ENCODE measurements around the gene HMX3. TPM values are rescaled to one million over a fixed set of nuclear protein-coding genes. Genes with fewer than 3 reads are reported as not detected.
A peak's percentile ranks its signal among the peaks of the same experiment; 100 is the strongest.

HMX3 gene
- total RNA-seq, 6 experiments from 2014 or later, result not detected

DNA sequence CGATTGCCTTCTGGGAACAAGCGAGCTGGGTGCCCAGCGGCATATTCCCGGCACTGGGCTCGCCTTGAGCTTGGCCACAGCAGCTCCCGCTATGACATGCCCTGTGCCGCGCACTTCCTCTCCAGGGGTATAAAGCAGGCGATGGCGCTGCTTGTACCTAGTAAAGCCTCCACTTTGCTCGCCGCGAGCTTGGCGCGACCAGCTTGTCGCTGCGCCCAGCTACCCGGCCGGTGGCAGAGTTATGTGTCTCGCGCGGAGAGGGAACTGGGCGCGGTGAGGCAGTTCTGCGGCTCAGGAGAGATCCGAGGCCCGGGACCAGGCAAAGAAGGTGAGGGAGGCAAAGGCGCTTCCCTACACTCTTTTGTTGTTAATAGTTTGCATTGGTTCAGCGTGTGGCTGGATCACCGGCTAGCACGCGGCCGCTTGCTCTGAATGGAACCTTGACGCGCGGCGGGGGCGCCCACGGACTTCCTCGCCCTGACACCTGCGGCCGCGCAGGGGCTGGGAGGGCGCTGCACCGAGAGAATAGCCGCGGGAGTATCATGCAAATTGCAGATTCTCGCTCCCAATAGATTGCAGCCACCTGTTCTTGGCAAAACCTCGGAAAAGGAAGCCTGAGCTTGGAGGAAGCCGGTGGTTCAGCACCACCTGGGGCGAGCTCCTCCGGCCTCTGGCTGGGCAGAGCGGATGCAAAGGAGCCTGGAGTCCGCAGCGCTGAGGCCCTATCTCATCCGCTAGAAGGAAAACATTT, 15.4 kb downstream of the HMX3 start:
- H3K9me3 Mint-ChIP-seq, result no peaks in the 10 kb centered on the region
- no peak overlapping the region for H3K4me3 Mint-ChIP-seq
- no peak for TF ChIP-seq CTCF (IDR thresholded peaks at IDR 0.05)
- H3K4me1 Mint-ChIP-seq (ENCODE audit: low read depth), result peaks cover 24% of the 10 kb centered on the region
- H3K27ac Mint-ChIP-seq, result no peak overlapping the region
- DNase-seq, result no peak
- peaks cover 11% of the 10 kb centered on the region for H3K36me3 Mint-ChIP-seq (ENCODE audit: low read depth)
- peaks cover 41% of the 10 kb centered on the region for H3K27me3 Mint-ChIP-seq (ENCODE audit: insufficient read depth)

DNA sequence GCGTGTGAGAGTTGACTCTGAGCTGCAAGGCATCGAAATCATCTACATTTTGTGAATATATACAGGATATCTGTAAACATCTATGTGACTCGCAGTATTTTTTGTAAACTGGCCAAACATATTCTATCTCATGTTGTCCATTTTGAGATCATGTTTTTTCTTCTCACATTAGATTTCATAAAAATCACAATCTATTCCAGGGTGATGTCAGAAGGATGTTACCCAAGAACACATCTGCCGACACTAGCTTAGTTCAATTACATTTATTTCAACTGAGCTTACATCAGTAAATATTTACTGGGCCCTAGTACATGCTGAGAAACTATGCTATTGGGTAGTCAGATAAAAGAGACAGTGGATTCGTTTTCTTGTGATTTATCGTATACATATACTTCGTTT, 16.0 kb downstream of the HMX3 start:
- DNase-seq, result no peak
- H3K36me3 Mint-ChIP-seq (ENCODE audit: low read depth), result peaks cover 15% of the 10 kb centered on the region
- peaks cover 39% of the 10 kb centered on the region for H3K27me3 Mint-ChIP-seq (ENCODE audit: insufficient read depth)
- peaks cover 30% of the 10 kb centered on the region for H3K4me1 Mint-ChIP-seq (ENCODE audit: low read depth)
- TF ChIP-seq CTCF (IDR thresholded peaks at IDR 0.05), result no peak
- no peak overlapping the region for H3K27ac Mint-ChIP-seq
- no peaks in the 10 kb centered on the region for H3K9me3 Mint-ChIP-seq
- no peak overlapping the region for H3K4me3 Mint-ChIP-seq

GRCh38 chr10:123153486-123154091, 17.8 kb downstream of the HMX3 start:
- peak overlapping the region; percentile 81; the same call in 1 of the 2 replicates for H3K4me3 Mint-ChIP-seq
- peak overlapping the region; percentile 98; the same call in 1 of the 2 replicates for H3K27ac Mint-ChIP-seq
- no peaks in the 10 kb centered on the region for H3K9me3 Mint-ChIP-seq
- TF ChIP-seq CTCF (IDR thresholded peaks at IDR 0.05), result no peak
- peaks cover 33% of the 10 kb centered on the region for H3K36me3 Mint-ChIP-seq (ENCODE audit: low read depth)
- no peak for DNase-seq
- H3K27me3 Mint-ChIP-seq (ENCODE audit: insufficient read depth), result peaks cover 31% of the 10 kb centered on the region
- peaks cover 49% of the 10 kb centered on the region for H3K4me1 Mint-ChIP-seq (ENCODE audit: low read depth)

DNA sequence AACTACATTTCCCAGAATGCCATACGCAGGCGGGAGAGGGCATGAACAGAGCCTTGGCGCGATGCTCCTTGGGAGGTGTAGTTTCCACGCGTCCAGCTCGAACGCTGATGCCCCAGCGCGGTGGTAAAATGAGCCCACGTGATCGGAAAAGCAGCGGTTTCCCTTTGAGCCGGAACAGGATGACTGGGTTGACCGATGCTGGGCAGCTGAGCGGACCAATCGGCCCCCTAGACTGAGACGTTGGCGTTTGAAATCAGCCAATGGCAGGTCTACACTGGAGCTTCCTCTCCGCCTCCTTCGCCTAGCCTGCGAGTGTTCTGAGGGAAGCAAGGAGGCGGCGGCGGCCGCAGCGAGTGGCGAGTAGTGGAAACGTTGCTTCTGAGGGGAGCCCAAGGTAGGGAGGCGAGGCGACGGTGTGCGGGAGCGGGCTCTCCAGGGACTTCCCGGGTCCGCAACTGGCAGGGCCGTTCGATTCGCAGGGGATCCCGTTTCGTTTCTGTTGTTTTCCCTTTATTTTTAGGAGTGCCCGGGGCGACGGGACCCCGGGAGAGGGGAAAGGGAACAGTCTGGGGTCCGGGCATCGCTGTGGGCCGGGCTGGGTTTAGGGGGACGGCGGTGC, 18.4 kb downstream of the HMX3 start, which contains the start of gene BUB3:
Gene BUB3, plus strand, starts transcription at position 311 of the 619 bp plus-strand sequence. CDS start 516 bp downstream, outside the sequence.
- H3K36me3 Mint-ChIP-seq (ENCODE audit: low read depth), result peaks cover 39% of the 10 kb centered on the region
- DNase-seq, result peak; percentile 99
- H3K9me3 Mint-ChIP-seq, result no peaks in the 10 kb centered on the region
- peaks cover 25% of the 10 kb centered on the region for H3K27me3 Mint-ChIP-seq (ENCODE audit: insufficient read depth)
- H3K4me1 Mint-ChIP-seq (ENCODE audit: low read depth), result peaks cover 49% of the 10 kb centered on the region
- no peak for TF ChIP-seq CTCF (IDR thresholded peaks at IDR 0.05)
- H3K4me3 Mint-ChIP-seq, result peak within 1 kb of the TSS; percentile 81
- H3K27ac Mint-ChIP-seq, result peak within 1 kb of the TSS; percentile 98

GRCh38 chr10:123154711-123155505, 19.1 kb downstream of the HMX3 start:
- H3K36me3 Mint-ChIP-seq (ENCODE audit: low read depth), result peaks cover 40% of the 10 kb centered on the region
- no peak for TF ChIP-seq CTCF (IDR thresholded peaks at IDR 0.05)
- peak overlapping the region; percentile 81 for H3K4me3 Mint-ChIP-seq
- peaks cover 23% of the 10 kb centered on the region for H3K27me3 Mint-ChIP-seq (ENCODE audit: insufficient read depth)
- peaks cover 55% of the 10 kb centered on the region for H3K4me1 Mint-ChIP-seq (ENCODE audit: low read depth)
- DNase-seq, result peak; percentile 44
- H3K9me3 Mint-ChIP-seq, result no peaks in the 10 kb centered on the region
- H3K27ac Mint-ChIP-seq, result peak overlapping the region; percentile 98

Data from HFFc6 (cell line).